Keratinocyte (primary cell): ENCODE measurements around the gene MYL12A. TPM values are rescaled to one million over a fixed set of nuclear protein-coding genes. Genes with fewer than 3 reads are reported as not detected.
A peak's percentile ranks its signal among the peaks of the same experiment; 100 is the strongest.

Source experiments
- DNase-seq: peaks from one replicate; pipeline ENCODE4 v3.0.0-alpha.2; 2011; ENCODE audit warnings: low read depth, missing footprints, low spot score
- FAIRE-seq: peaks from 2 replicates; lab custom pipeline; 2011; peaks lifted over from hg19 to GRCh38; lab: Jason Lieb, UNC
- H2AFZ ChIP-seq: 2 replicates; pipeline ENCODE4 v1.6.0; 2012; ENCODE audit warnings: low read length, control low read depth, inconsistent platforms; ENCODE audit not compliant: control insufficient read depth
- H3K27ac ChIP-seq: 2 replicates; pipeline ENCODE4 v1.5.1; 2011; ENCODE audit warnings: low read length; ENCODE audit not compliant: control insufficient read depth, insufficient read depth
- H3K27me3 ChIP-seq: 3 replicates; pipeline ENCODE4 v1.6.0; 2011; ENCODE audit warnings: low read length; ENCODE audit not compliant: control insufficient read depth, insufficient read depth; ENCODE audit errors: extremely low read depth
- H3K36me3 ChIP-seq, 2 experiments: 2 replicates in 1 of 2; 3 replicates in 1 of 2; pipeline ENCODE4 v1.5.1; 2011; ENCODE audit warnings: low read length in 2 of 2, mild to moderate bottlenecking in 1 of 2; ENCODE audit not compliant: control insufficient read depth in 2 of 2, insufficient read depth in 2 of 2; ENCODE audit errors: extremely low read depth in 1 of 2
- H3K4me1 ChIP-seq: 3 replicates; pipeline ENCODE4 v1.5.1; 2011; ENCODE audit warnings: low read length; ENCODE audit not compliant: control insufficient read depth, insufficient read depth; ENCODE audit errors: extremely low read depth
- H3K4me2 ChIP-seq: 3 replicates; pipeline ENCODE4 v1.6.0; 2011; ENCODE audit warnings: low read depth, low read length; ENCODE audit not compliant: control insufficient read depth, insufficient read depth; ENCODE audit errors: extremely low read depth
- H3K4me3 ChIP-seq, 3 experiments: fragments of 200-600 bp in 1 of 3; sonication (generic) in 1 of 3; 2 replicates in 2 of 3; 3 replicates in 1 of 3; pipeline ENCODE4 v1.5.1; 2011 to 2016; ENCODE audit warnings: low read length in 3 of 3, mild to moderate bottlenecking in 3 of 3, control low read depth in 2 of 3, inconsistent platforms in 1 of 3, low read depth in 1 of 3, mixed read lengths in 1 of 3, mixed run types in 1 of 3, moderate library complexity in 1 of 3; ENCODE audit not compliant: control insufficient read depth in 2 of 3, insufficient read depth in 2 of 3; ENCODE audit errors: extremely low read depth in 1 of 3
- H3K79me2 ChIP-seq: 2 replicates; pipeline ENCODE4 v1.6.0; 2012; ENCODE audit warnings: low read length; ENCODE audit not compliant: control insufficient read depth, insufficient read depth
- H3K9ac ChIP-seq: 3 replicates; pipeline ENCODE4 v1.6.0; 2011; ENCODE audit warnings: low read length; ENCODE audit not compliant: control insufficient read depth, insufficient read depth; ENCODE audit errors: extremely low read depth
- H3K9me1 ChIP-seq: 3 replicates; pipeline ENCODE4 v1.6.0; 2011; ENCODE audit warnings: low read length; ENCODE audit not compliant: control insufficient read depth, insufficient read depth; ENCODE audit errors: extremely low read depth
- H3K9me3 ChIP-seq: 2 replicates; pipeline ENCODE4 v1.5.1; 2012; ENCODE audit warnings: low read depth, low read length; ENCODE audit not compliant: control insufficient read depth
- H4K20me1 ChIP-seq: 3 replicates; pipeline ENCODE4 v1.6.0; 2011; ENCODE audit warnings: low read length; ENCODE audit not compliant: control insufficient read depth, insufficient read depth; ENCODE audit errors: extremely low read depth
- CTCF ChIP-seq, 3 experiments: IDR thresholded peaks in 1 of 3; conservative IDR thresholded peaks in 1 of 3; optimal IDR thresholded peaks in 1 of 3; 2 replicates in 2 of 3; 3 replicates in 1 of 3; pipeline versions ENCODE3 to v1.5.1; 2011; ENCODE audit warnings: low read length in 3 of 3, mild to moderate bottlenecking in 3 of 3, moderate library complexity in 2 of 3, control low read depth in 1 of 3, inconsistent platforms in 1 of 3; ENCODE audit not compliant: insufficient read depth in 2 of 3; ENCODE audit errors: extremely low read depth in 1 of 3
- EZH2 ChIP-seq: IDR thresholded peaks from one replicate; pipeline ENCODE4 v1.6.1; 2012; ENCODE audit warnings: inconsistent platforms, mild to moderate bottlenecking, low read length, moderate library complexity
- dilution Hi-C: fragments of 300-500 bp; cut with MboI; formaldehyde crosslinking; loops from one replicate; pipeline ENCODE4 v1.7.0; 2020; ENCODE audit warnings: low sequenced_read_pairs; ENCODE audit not compliant: extremely low pct_ligation_motif_present
- polyA plus RNA-seq, 5 experiments: library from polyadenylated mRNA; depleted of rRNA in 3 of 5; stranded (reverse) in 3 of 5; stranded (forward) in 1 of 5; unstranded in 1 of 5; fragments of >200 nt; gene quantifications; 1 replicate in 1 of 5; 2 replicates in 3 of 5; 3 replicates in 1 of 5; pipeline versions ENCODE4 v1.2.1 to v1.2.3, GENCODE V29; 2011 to 2012; ENCODE audit warnings: missing spikeins in 2 of 5, low read depth in 1 of 5, low replicate concordance in 1 of 5

MYL12A gene
- polyA plus RNA-seq, 1 donor (not counting 4 experiments of a cell fraction or from before 2014, with no cell fraction given): 759 TPM

DNA sequence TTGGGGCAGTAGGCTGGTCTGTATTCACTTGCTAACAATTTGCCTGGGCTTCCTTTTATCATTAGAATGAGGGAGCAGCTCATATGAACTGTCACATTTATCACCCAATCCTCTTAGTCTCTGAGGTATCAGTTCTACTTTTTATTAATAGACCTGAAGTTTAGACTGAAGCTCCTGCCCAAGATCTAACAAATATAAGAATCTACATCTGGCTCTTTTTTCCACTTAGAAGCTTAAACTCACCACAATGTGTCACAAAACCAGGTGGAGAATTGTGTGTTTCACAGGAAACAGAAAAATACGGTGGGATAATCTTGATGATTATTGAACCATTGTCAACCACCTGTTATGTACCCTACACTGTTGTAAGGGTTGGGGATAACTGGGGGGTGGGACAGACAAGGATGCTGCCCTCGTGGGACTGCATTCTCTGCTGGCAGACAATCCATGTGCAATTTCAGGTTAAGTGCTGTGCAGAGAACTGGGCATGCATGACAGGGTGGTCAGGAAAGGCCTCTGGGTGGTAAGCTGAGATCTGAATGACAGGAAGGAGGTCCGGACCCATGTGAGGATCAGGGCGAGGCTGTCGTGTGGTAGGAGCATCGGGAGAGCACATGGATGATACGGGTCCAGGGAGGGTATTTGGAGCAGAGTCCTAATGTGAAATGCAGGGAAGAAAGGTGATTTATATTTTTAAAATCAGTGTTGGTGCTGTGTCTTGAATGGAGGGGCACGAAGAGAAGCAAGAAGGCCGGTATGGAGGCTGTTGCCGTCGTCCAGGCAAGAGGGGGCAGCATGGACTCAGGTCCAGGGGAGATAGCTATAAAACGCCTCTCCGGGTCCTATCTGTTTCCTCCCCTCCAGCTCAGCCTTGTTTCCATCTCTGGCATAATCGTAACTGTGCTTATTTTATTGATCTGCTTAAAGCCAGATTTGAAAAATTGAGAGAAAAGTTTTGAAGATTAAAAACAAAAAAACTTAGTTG lies 31.9 kb downstream of the MYL12A start:
- Histone ChIP-seq H3K9me3 (no peaks in the 10 kb centered on the region), H2AFZ (no peak overlapping the region), H3K9ac (no peak overlapping the region), H3K9me1 (no peaks in the 10 kb centered on the region), H3K36me3 (peaks cover 5 to 8% of the 10 kb centered on the region in 2 experiments), H3K4me2 (no peak overlapping the region), H3K4me1 (peaks cover 3% of the 10 kb centered on the region), H3K27me3 (no peaks in the 10 kb centered on the region), H3K27ac (no peak overlapping the region), H3K4me3 (no peak overlapping the region), H3K79me2 (peaks cover 21% of the 10 kb centered on the region), H4K20me1 (peaks cover 6% of the 10 kb centered on the region)
- DNase-seq (no peak), FAIRE-seq (no peak)
- dilution Hi-C loops: no loop called here
- TF ChIP-seq CTCF (optimal IDR thresholded peaks at IDR 0.05 in 1 of 3, IDR thresholded peaks at IDR 0.05 in 1 of 3, conservative IDR thresholded peaks at IDR 0.05 in 1 of 3; ENCODE audit: extremely low read depth in 1 of 3, insufficient read depth in 2 of 3, low read length in 3 of 3): no peak

DNA sequence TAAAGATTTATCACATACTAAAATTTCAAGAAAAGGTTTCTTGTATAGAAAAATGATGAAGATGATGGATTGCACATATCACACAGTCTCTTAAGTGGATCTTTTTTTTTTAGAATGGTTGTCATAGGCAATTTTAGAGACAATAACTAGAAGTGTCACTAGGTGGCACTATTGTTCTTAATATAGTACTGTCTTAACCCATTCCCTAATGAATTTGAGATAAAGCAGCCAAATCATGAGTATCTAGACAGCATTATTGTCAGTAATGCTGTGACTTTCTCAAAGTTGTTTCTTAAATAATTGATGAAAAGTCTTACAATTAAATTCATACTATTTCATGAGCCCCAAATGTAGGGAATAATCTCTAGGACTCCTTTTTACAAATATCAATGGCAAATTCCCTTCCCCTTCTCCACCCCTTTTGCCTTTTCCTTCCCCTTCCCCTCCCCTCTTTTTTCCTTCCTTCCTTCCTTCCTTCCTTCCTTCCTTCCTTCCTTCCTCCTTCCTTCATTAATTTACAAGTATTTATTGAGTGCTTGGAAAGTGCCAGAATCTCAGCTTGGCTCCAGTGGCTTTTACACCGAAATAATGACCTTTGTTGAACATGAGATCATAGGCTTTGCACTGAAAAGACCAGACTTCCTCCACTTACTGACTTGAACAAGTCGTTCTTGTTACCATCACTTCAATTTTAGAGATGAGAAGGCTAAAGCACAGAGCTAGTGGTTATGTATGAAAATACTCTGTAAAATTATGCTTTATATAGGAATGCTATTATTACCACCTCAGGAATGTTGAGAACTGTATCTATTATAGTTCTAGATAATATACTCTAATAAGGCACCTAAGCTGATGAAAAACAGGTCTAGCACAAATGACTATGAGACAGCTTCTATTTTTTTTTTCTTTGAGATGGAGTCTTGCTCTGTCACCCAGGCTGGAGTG lies 34.1 kb downstream of the MYL12A start:
- no peak for TF ChIP-seq EZH2
- peak in 2 of 3 experiments; percentile 17 to 49 for TF ChIP-seq CTCF (optimal IDR thresholded peaks at IDR 0.05 in 1 of 3, IDR thresholded peaks at IDR 0.05 in 1 of 3, conservative IDR thresholded peaks at IDR 0.05 in 1 of 3; ENCODE audit: extremely low read depth in 1 of 3, insufficient read depth in 2 of 3, low read length in 3 of 3)
- H3K9ac ChIP-seq: no peak overlapping the region

More for the DNA sequence above, 34.1 kb downstream of the MYL12A start:
- Histone ChIP-seq H4K20me1 (no peaks in the 10 kb centered on the region), H2AFZ (no peak overlapping the region), H3K79me2 (no peaks in the 10 kb centered on the region), H3K4me1 (peaks cover 3% of the 10 kb centered on the region), H3K4me3 (no peak overlapping the region), H3K27ac (no peak overlapping the region), H3K9me1 (no peaks in the 10 kb centered on the region), H3K36me3 (peaks cover 0 to 5% of the 10 kb centered on the region in 2 experiments), H3K4me2 (no peak overlapping the region), H3K27me3 (no peaks in the 10 kb centered on the region), H3K9me3 (no peaks in the 10 kb centered on the region)
- FAIRE-seq (peak; percentile 36), DNase-seq (no peak)
- dilution Hi-C loops: no loop called here
